Skin epidermis (tissue), 12 donors: Measurements from ENCODE around the gene TOX2.

Experiments used
- H3K27ac ChIP-seq, 21 experiments: fragments of 200-600 bp; sonication (generic) in 11 of 21; one replicate each; pipeline ENCODE4 v1.5.0; 2020; ENCODE audit warnings: mild to moderate bottlenecking in 3 of 21, inconsistent platforms in 2 of 21, moderate library complexity in 2 of 21
- H3K4me3 ChIP-seq, 7 experiments: fragments of 200-600 bp; sonication (generic) in 2 of 7; one replicate each; pipeline ENCODE4 v1.5.0; 2020; ENCODE audit warnings: inconsistent platforms in 2 of 7, mild to moderate bottlenecking in 2 of 7, moderate library complexity in 1 of 7

TOX2 gene

DNA sequence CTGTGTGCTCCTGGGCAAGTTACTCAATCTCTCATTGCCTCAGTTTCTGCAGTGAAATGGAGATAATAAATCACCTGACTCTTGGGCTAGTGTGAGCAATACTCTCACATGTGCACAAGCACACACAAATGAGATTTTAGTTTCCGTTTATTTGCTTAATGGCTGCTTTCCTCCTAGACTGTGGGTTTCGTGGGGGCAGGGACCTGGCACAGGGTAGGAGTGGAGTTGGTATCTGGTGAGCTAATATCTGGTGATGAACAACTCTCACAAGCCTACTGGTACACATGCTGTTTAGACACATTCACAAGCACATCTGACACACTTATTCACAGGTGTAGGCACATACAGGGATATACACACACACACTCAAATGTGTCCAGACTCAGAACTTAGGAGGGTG, 73.8 kb downstream of the TOX2 start:
- Histone ChIP-seq H3K27ac (no peak overlapping the region), H3K4me3 (no peak overlapping the region)

DNA sequence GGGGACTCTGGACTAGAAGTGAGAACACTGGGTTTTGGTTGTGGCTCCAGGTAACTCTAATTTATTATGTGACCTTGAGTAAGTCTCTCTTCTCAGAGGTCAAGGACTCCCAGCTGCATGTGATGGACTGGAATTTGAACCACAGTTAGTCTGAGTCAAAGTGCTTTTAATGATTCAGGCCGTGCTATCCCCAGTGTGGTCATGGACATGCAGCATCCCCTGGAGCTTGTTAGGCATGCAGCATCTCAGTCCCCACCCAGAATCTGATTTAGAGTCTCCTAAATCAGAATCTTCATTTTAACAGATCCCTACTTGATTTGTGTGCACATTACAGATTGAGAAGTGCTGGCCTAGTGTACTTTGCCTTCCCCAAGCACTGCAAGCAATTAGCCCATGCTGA, 74.2 kb downstream of the TOX2 start:
- no peak overlapping the region for H3K27ac ChIP-seq
- no peak overlapping the region for H3K4me3 ChIP-seq

DNA sequence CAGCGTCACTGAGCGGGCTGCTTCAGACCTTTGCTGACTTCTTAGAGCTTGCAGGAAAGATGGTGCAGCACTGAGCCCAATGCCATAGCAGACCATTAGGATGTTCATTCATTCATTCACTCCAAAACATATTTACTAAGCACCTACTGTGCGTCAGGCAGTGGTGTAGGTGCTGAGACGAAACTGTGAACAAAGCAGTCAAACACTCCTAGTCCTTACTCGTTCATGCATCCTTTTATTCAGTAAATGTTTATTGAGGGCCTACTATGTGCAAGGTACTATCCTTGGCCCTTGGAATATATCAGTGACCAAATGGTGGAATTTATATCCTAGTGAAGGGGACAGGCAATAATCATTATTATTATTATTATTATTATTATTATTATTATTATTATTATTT, 76.6 kb downstream of the TOX2 start:
- H3K4me3 ChIP-seq = no peak overlapping the region
- H3K27ac ChIP-seq = no peak overlapping the region

- Histone ChIP-seq H3K4me3 (no peak overlapping the region), H3K27ac (no peak overlapping the region)
Measured at GRCh38 chr20:43991982-43992381, 77.3 kb downstream of the TOX2 start.

- Histone ChIP-seq H3K4me3 (no peak overlapping the region), H3K27ac (no peak overlapping the region)
Measured at GRCh38 chr20:43992885-43993284, 78.2 kb downstream of the TOX2 start.

DNA sequence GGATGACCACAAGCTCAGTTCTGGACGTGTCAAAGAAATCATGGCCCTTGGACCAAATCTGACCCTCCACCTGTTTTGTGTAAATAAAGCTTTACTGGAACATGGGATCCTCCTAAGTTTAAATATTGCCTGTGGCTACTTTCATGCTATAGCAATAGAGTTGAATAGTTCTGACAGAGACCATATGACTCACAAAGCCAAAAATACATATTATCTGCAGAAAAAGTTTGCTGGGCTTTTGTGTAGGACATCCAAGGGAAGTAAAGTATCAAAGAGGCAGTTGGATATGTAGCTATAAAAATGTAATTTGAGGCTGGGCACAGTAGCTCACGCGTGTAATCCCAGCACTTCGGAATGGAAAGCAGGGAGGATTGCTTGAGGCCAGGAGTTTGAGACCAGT, 78.9 kb downstream of the TOX2 start:
- Histone ChIP-seq H3K4me3 (no peak overlapping the region), H3K27ac (no peak overlapping the region)

DNA sequence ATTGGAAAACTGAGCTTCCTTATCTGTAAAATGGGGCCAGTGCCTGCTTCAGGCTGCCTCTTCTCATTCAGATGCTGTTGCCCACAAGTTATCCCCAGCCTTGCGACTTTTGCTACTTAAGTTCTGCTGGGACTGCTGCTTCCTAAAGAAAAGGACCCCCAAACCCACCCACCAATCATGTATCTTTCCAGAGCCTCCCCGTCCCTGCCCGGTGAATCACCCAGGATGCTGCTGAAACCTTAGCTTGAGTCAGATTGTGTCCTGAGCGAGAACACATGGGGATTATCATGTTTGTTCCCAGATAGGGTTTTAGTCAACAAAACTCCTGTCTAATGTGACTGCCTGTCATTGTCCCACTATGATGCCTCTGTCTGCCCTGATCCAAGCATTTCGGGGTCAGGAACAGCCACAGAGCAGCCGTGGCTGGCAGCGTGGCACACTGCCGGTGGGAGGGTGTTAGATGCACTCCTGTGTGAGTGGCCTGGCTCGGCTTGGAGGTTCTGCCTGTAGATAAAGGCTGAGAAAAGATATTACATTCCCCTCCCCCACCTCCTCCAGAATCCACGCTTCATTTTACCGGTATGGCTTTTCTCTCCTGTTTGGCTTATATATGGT, 79.9 kb downstream of the TOX2 start:
- H3K4me3 ChIP-seq = no peak overlapping the region
- no peak overlapping the region for H3K27ac ChIP-seq

- no peak overlapping the region for H3K4me3 ChIP-seq
- no peak overlapping the region for H3K27ac ChIP-seq
Measured at GRCh38 chr20:43995645-43996044, 81.0 kb downstream of the TOX2 start.

DNA sequence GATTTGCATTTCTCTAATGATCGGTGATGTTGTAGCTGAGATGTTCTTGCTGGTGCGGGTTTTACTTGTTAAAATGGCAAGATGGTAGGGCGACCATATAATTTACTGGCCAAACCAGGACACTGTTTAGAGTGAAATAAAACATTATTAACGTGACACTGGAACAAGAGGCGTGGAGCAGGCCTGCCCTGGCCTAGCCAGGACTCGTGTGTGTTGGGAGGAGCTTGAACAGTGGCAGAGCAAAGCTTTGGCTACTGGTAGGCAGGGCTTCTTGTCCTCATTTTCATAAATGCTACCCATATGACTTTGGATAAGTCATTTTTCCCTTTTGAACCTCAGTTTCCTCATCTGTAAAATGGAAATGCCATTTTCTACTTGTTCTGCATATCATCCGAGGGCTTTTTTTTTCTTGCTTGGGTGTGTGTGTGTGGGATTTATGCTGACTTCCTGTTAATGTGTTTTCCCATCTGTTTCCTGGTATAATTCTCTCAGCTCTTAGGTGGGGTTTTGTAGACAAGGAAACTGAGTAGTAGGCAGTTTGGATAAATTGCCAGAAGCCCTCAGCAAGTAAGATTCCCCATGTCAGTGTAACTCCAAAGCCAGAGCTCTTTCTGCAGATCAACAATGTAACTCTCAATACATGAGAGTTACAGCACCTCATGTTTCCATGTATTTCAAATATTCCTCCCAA, 81.7 kb downstream of the TOX2 start:
- Histone ChIP-seq H3K4me3 (no peak overlapping the region), H3K27ac (no peak overlapping the region)

GRCh38 chr20:43999848-44000247, 85.2 kb downstream of the TOX2 start:
- Histone ChIP-seq H3K27ac (no peak overlapping the region), H3K4me3 (no peak overlapping the region)

DNA sequence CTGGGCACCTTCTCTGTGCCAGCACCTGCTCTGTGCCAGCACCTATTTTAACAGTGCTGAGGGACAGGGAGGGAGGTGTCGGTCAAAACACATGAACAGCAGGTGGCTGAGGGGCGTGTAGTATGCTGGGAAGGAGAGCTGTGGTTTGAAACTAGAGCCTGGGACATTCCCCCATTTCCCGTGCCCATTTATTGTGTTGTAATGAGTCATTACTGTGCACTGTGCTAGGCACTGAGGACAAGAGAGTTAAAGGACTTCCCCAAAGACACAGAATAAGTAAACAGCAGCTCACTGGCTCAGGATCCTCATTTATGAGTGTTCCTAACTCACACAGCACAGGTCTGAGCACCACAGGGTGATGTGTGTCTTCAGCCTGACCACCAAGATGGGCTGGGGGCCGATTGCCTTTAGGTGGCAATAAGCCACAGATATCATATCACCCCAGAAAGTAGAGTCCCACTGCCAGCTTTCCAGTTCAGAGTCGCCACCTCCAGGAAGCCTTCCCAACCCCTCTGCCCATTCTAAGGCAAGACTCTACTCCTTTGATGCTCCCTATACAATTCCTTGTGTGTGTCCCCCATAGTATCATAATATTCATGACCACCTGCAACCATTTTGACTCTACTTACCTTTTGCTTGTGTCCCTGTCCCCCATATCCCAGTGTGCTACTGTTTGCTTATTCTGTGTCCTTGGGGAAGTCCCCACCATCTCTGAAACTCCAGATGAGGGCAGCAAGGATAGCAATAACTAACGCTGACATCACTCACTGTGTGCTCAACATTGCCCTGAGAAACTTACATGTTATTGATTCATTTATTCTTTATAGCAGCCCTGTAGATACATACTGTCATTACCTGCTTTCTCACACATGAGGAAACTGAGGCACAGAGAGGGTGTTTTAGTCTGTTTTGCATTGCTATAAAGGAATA, 87.3 kb downstream of the TOX2 start:
- Histone ChIP-seq H3K27ac (no peak overlapping the region), H3K4me3 (no peak overlapping the region)

DNA sequence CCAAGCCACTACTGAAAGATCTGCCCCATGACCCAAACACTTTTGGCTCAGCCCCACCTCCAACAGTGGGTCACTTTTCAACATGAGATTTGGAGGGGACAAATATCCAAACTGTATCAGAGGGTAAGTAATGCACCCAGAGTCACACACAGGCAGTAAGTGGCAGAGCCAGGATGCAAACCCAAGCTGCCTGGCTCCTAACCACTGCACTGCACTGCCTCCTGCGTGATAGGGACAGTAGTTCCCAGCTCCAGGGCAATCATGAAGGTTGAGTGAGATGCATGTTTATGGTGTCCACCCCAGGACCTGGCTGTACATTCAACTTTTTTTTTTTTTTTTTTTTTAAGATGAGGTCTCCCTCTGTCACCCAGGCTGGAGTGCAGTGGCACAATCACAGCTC, 88.2 kb downstream of the TOX2 start:
- H3K4me3 ChIP-seq = no peak overlapping the region
- no peak overlapping the region for H3K27ac ChIP-seq

DNA sequence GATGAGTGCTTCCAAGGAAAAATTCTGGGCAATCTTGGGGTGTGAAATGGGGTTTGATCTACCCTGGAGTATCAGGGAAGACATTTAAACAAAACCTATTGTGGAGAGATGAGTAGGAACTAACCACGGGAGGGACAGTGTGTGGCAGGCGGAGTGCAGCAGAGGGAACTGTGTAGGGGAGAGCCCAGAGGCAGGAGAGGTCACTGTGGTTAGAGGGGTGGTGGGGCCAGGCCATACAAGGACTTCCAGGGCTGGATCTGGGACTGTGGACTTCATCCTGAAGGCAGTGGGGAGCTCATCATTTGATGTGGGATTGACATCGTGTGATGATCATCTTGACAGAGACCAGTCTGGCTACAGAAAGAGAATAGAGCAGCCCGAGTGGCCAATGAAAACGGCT, 89.0 kb downstream of the TOX2 start:
- H3K4me3 ChIP-seq = no peak overlapping the region
- no peak overlapping the region for H3K27ac ChIP-seq

DNA sequence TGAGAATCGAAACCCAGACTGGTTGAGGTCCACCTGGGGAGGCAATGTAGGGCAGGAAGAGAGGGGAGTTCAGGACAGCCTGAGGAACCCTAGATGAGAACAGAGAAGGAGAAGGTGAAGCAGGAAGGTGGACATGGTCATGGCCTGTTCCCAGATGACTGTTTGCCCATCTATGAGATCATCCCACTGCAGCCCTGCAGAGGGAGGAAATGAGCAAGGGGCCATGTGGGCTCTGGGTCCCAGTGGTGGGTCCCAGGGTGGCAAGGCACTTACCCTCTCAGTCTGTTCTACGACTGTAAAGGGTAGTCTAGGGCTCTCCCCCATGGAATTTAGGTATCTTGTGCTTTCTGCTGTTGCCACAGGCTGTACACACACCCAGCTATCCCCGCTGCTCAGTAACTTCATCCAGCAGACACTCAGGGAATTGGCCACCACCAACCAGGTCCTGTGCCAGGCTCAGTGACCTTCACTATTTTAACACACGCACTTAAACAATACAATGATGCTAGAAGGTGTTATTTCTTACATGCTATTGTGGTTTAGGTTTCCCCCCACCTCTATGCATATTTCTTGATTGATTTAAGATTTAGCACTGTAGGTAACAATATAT, 89.8 kb downstream of the TOX2 start:
- no peak overlapping the region for H3K4me3 ChIP-seq

DNA sequence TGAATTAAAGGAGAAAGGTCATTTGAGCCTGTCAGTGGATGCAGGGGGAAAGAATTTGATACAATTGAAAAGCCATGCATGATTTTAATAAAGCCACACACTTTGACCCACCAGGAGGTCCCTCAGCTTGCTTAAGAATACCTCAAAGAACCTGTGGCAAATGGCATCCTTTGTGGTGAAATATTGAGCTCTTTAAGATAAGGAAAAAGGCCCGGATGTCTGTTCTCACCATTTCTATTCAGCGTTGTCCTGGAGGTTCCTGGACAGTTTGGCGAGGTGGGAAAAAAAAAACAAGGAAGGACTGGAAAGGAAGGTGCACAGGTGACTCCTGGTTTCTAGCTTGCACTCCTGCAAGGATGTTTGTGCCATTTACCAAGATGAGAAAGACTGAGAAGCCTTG, 91.0 kb downstream of the TOX2 start:
- no peak overlapping the region for H3K4me3 ChIP-seq

More for the DNA sequence above, 89.8 kb downstream of the TOX2 start:
- no peak overlapping the region for H3K27ac ChIP-seq

GRCh38 chr20:44006126-44006525, 91.5 kb downstream of the TOX2 start:
- H3K27ac ChIP-seq = no peak overlapping the region
- no peak overlapping the region for H3K4me3 ChIP-seq

More for the DNA sequence above, 91.0 kb downstream of the TOX2 start:
- H3K27ac ChIP-seq = no peak overlapping the region

DNA sequence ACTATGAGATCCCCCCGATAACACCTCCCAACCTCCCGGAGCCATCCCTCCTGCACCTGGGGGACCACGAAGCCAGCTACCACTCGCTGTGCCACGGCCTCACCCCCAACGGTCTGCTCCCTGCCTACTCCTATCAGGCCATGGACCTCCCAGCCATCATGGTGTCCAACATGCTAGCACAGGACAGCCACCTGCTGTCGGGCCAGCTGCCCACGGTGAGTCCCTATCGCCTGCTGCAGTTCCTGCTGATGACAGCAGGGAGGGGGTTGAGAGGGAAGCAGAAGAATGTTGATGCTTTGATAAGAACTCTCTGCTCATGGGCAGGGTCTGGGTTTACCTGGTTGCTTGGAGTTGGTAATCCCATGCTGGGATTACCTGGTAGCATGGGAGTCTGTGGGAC, 91.9 kb downstream of the TOX2 start:
- no peak overlapping the region for H3K4me3 ChIP-seq
- no peak overlapping the region for H3K27ac ChIP-seq

GRCh38 chr20:44008806-44009678, 94.4 kb downstream of the TOX2 start:
- Histone ChIP-seq H3K27ac (no peak overlapping the region), H3K4me3 (no peak overlapping the region)

GRCh38 chr20:44009679-44009992, 95.0 kb downstream of the TOX2 start:
- Histone ChIP-seq H3K27ac (no peak overlapping the region), H3K4me3 (no peak overlapping the region)
